HepG2 (cell line): Measurements from ENCODE around the gene LIPT1. TPM values are rescaled to one million over a fixed set of nuclear protein-coding genes. Genes with fewer than 3 reads are reported as not detected.

Experiments
- CREB1 ChIP-seq, 2 experiments: fragments of 450-650 bp in 1 of 2; IDR thresholded peaks; 2 replicates each; pipeline ENCODE4 v1.6.1; 2016 to 2017; ENCODE audit warnings: control low read depth in 1 of 2, mild to moderate bottlenecking in 1 of 2, missing compliant biosample characterization in 1 of 2, missing genetic modification characterization in 1 of 2
- CREB3 ChIP-seq: sonication (generic); formaldehyde crosslinking; IDR thresholded peaks from 2 replicates; pipeline ENCODE4 v1.5.0; 2020; ENCODE audit warnings: missing genetic modification reagents
- DNMT1 ChIP-seq: sonication (generic); formaldehyde crosslinking; IDR thresholded peaks from 2 replicates; pipeline ENCODE4 v1.5.1; 2020; ENCODE audit warnings: mild to moderate bottlenecking, missing genetic modification reagents
- HOXD1 ChIP-seq: sonication (generic); formaldehyde crosslinking; IDR thresholded peaks from 2 replicates; pipeline ENCODE4 v1.5.0; 2020; ENCODE audit warnings: missing genetic modification reagents
- IRF1 ChIP-seq: sonication (generic); formaldehyde crosslinking; IDR thresholded peaks from 2 replicates; pipeline ENCODE4 v1.4.0; 2020; ENCODE audit warnings: low read depth, mild to moderate bottlenecking, missing genetic modification reagents
- MIER2 ChIP-seq: IDR thresholded peaks from 2 replicates; pipeline ENCODE4 v1.6.1; 2016; ENCODE audit warnings: missing biosample characterization, missing genetic modification reagents
- NFYC ChIP-seq: IDR thresholded peaks from 2 replicates; pipeline ENCODE4 v1.6.1; 2016; ENCODE audit warnings: missing genetic modification reagents, missing compliant biosample characterization
- NONO ChIP-seq, 2 experiments: fragments of 450-650 bp in 1 of 2; sonication (generic) in 1 of 2; formaldehyde crosslinking in 1 of 2; IDR thresholded peaks in 1 of 2; conservative IDR thresholded peaks in 1 of 2; 2 replicates each; pipeline versions ENCODE4 v1.6.1 to v1.8.0; 2017 to 2022; ENCODE audit warnings: mild to moderate bottlenecking in 1 of 2, missing genetic modification reagents in 1 of 2, moderate library complexity in 1 of 2
- PHB2 ChIP-seq: fragments of 450-650 bp; IDR thresholded peaks from 2 replicates; pipeline ENCODE4 v1.6.1; 2018; ENCODE audit not compliant: partially characterized antibody
- POGK ChIP-seq: sonication (generic); formaldehyde crosslinking; conservative IDR thresholded peaks from 2 replicates; pipeline ENCODE4 v1.8.0; 2022; ENCODE audit warnings: mild to moderate bottlenecking, moderate library complexity, missing genetic modification reagents
- RARG ChIP-seq: sonication (generic); formaldehyde crosslinking; IDR thresholded peaks from 2 replicates; pipeline ENCODE4 v1.4.0; 2020; ENCODE audit warnings: low read depth, mild to moderate bottlenecking, missing genetic modification reagents
- SMAD3 ChIP-seq: sonication (generic); formaldehyde crosslinking; IDR thresholded peaks from 2 replicates; pipeline ENCODE4 v1.4.0; 2020; ENCODE audit warnings: missing genetic modification reagents
- SNAPC2 ChIP-seq: sonication (generic); formaldehyde crosslinking; IDR thresholded peaks from 2 replicates; pipeline ENCODE4 v1.8.1; 2022; ENCODE audit warnings: mild to moderate bottlenecking, missing genetic modification reagents
- SP140L ChIP-seq: sonication (generic); formaldehyde crosslinking; IDR thresholded peaks from 2 replicates; pipeline ENCODE4 v1.4.0; 2020; ENCODE audit warnings: missing genetic modification reagents, borderline replicate concordance
- STAT5B ChIP-seq: sonication (generic); formaldehyde crosslinking; IDR thresholded peaks from 2 replicates; pipeline ENCODE4 v1.4.0; 2020; ENCODE audit warnings: missing genetic modification reagents
- TBX3 ChIP-seq: fragments of 450-650 bp; IDR thresholded peaks from 2 replicates; pipeline ENCODE4 v1.6.1; 2017; ENCODE audit warnings: antibody characterized with exemption, mild to moderate bottlenecking, inconsistent platforms, borderline replicate concordance
- TP53 ChIP-seq: sonication (generic); formaldehyde crosslinking; conservative IDR thresholded peaks from 2 replicates; pipeline ENCODE4 v1.4.0; 2020; ENCODE audit warnings: missing genetic modification reagents
- ZBTB4 ChIP-seq: sonication (generic); formaldehyde crosslinking; IDR thresholded peaks from 2 replicates; pipeline ENCODE4 v1.4.0; 2020; ENCODE audit warnings: missing genetic modification reagents, mild to moderate bottlenecking, borderline replicate concordance
- ZBTB7B ChIP-seq: sonication (generic); formaldehyde crosslinking; IDR thresholded peaks from 2 replicates; pipeline ENCODE4 v1.4.0; 2020; ENCODE audit warnings: missing genetic modification reagents
- ZFP82 ChIP-seq: sonication (generic); formaldehyde crosslinking; IDR thresholded peaks from 2 replicates; pipeline ENCODE4 v1.5.1; 2020; ENCODE audit warnings: mild to moderate bottlenecking, missing genetic modification reagents, borderline replicate concordance
- ZKSCAN5 ChIP-seq: sonication (generic); formaldehyde crosslinking; IDR thresholded peaks from 2 replicates; pipeline ENCODE4 v1.5.1; 2020; ENCODE audit warnings: mild to moderate bottlenecking, missing genetic modification reagents
- ZMAT3 ChIP-seq: sonication (generic); formaldehyde crosslinking; conservative IDR thresholded peaks from 2 replicates; pipeline ENCODE4 v1.7.0; 2021; ENCODE audit warnings: missing genetic modification reagents
- ZNF563 ChIP-seq: sonication (generic); formaldehyde crosslinking; IDR thresholded peaks from 2 replicates; pipeline ENCODE4 v1.8.0; 2022; ENCODE audit warnings: mild to moderate bottlenecking, moderate library complexity, missing genetic modification reagents
- ZNF644 ChIP-seq: IDR thresholded peaks from 2 replicates; pipeline ENCODE4 v1.6.1; 2016; ENCODE audit warnings: low read depth
- ZNF781 ChIP-seq: sonication (generic); formaldehyde crosslinking; IDR thresholded peaks from 2 replicates; pipeline ENCODE4 v1.5.1; 2020; ENCODE audit warnings: borderline replicate concordance, mild to moderate bottlenecking, missing genetic modification reagents; ENCODE audit errors: not compliant biosample characterization
- polyA plus RNA-seq, 8 experiments: library from polyadenylated mRNA; depleted of rRNA in 3 of 8; stranded (reverse) in 7 of 8; unstranded in 1 of 8; fragments of >200 nt; fragmentation: Illumina TruSeq in 4 of 8; extraction: Trizol in 4 of 8; gene quantifications; 2 replicates each; pipeline versions ENCODE4 v1.2.1 to v1.2.3, GENCODE V29; 2011 to 2016; ENCODE audit warnings: low read depth in 4 of 8, missing spikeins in 1 of 8, mixed read lengths in 1 of 8; ENCODE audit not compliant: insufficient read depth in 1 of 8
- total RNA-seq, 5 experiments: library from RNA; depleted of rRNA; stranded (reverse); fragments of >200 nt; fragmentation: Illumina TruSeq; extraction: Trizol; gene quantifications; 2 replicates each; pipeline ENCODE4 v1.2.3, GENCODE V29; 2016; ENCODE audit warnings: low read depth in 1 of 5

LIPT1 gene
- total and polyA plus RNA-seq, 2 of the 13 experiments (the other 11 are each of a cell fraction or from before 2014, with no cell fraction given): 8.0 to 9.6 TPM

GRCh38 chr2:99140860-99141109, 14.0 kb upstream of the LIPT1 start (continued):
- TF ChIP-seq ZBTB4: 0 out of 2 replicates have a peak, but pooled peaks have one; percentile 3
- TF ChIP-seq ZMAT3: peak; percentile 65; the same call in 1 of the 2 replicates
- TF ChIP-seq POGK (CRISPR knock-in tag): no peak
- 0 out of 2 replicates have a peak, but pooled peaks have one; percentile 1 for TF ChIP-seq MIER2 (CRISPR knock-in tag)
- 0 out of 2 replicates have a peak, but pooled peaks have one; percentile 76 for TF ChIP-seq SP140L (CRISPR knock-in tag)
- TF ChIP-seq NONO (IDR thresholded peaks at IDR 0.05): no peak
- no peak; the same call in 1 of the 2 replicates for TF ChIP-seq NONO (CRISPR knock-in tag; conservative IDR thresholded peaks at IDR 0.05)
- TF ChIP-seq ZNF781: peak; percentile 22
- peak; percentile 83; the same call in 1 of the 2 replicates for TF ChIP-seq ZNF563 (CRISPR knock-in tag)
- no peak for TF ChIP-seq ZKSCAN5 (CRISPR knock-in tag)
- peak; percentile 25; the same call in 1 of the 2 replicates for TF ChIP-seq ZFP82
- no peak for TF ChIP-seq SMAD3 (CRISPR knock-in tag)
- no peak for TF ChIP-seq ZNF644 (CRISPR knock-in tag)
- TF ChIP-seq DNMT1 (CRISPR knock-in tag): no peak
- TF ChIP-seq SNAPC2: no peak; the same call in 1 of the 2 replicates
- peak; percentile 68; the same call in 1 of the 2 replicates for TF ChIP-seq HOXD1 (CRISPR knock-in tag)
- TF ChIP-seq TBX3: no peak
- TF ChIP-seq IRF1 (CRISPR knock-in tag): no peak
- TF ChIP-seq CREB3 (CRISPR knock-in tag): 0 out of 2 replicates have a peak, but pooled peaks have one; percentile 52
- TF ChIP-seq RARG (CRISPR knock-in tag): 0 out of 2 replicates have a peak, but pooled peaks have one; percentile 8
- TF ChIP-seq STAT5B (CRISPR knock-in tag): peak; percentile 35; the same call in 1 of the 2 replicates
- no peak for TF ChIP-seq NFYC (CRISPR knock-in tag)
- no peak; the same call in 1 of the 2 replicates for TF ChIP-seq TP53
- no peak for TF ChIP-seq CREB1 (IDR thresholded peaks at IDR 0.05)
- no peak for TF ChIP-seq CREB1 (CRISPR knock-in tag; IDR thresholded peaks at IDR 0.05)
- TF ChIP-seq PHB2: no peak
- TF ChIP-seq ZBTB7B (CRISPR knock-in tag): peak; percentile 39
